ENCODE results near the gene MID1.

The MID1 gene

GRCh38 chrX:10416424-10416823 lies 204.0 kb downstream of the MID1 start:
- DNase-seq, result no peak

GRCh38 chrX:10415306-10416001 lies 204.9 kb downstream of the MID1 start:
- DNase-seq, result no peak

- DNase-seq, result no peak
These were observed 205.5 kb downstream of the MID1 start for GRCh38 chrX:10414862-10415261.

- DNase-seq, result no peak
These were observed 206.1 kb downstream of the MID1 start for GRCh38 chrX:10414156-10414824.

- no peak for DNase-seq
These were observed 215.9 kb downstream of the MID1 start for GRCh38 chrX:10404436-10404835.

- DNase-seq, result no peak
These were observed 219.1 kb downstream of the MID1 start for GRCh38 chrX:10401239-10401638.

GRCh38 chrX:10399043-10399741 lies 221.2 kb downstream of the MID1 start:
- DNase-seq, result no peak

- no peak for DNase-seq
These were observed 222.2 kb downstream of the MID1 start for GRCh38 chrX:10398215-10398614.

GRCh38 chrX:10397349-10397748 lies 223.0 kb downstream of the MID1 start:
- DNase-seq, result no peak

GRCh38 chrX:10395643-10396042 lies 224.7 kb downstream of the MID1 start:
- DNase-seq, result no peak

Data from KG1 (cell line).